ENCODE data around the gene PYGM.

Gene PYGM

DNA sequence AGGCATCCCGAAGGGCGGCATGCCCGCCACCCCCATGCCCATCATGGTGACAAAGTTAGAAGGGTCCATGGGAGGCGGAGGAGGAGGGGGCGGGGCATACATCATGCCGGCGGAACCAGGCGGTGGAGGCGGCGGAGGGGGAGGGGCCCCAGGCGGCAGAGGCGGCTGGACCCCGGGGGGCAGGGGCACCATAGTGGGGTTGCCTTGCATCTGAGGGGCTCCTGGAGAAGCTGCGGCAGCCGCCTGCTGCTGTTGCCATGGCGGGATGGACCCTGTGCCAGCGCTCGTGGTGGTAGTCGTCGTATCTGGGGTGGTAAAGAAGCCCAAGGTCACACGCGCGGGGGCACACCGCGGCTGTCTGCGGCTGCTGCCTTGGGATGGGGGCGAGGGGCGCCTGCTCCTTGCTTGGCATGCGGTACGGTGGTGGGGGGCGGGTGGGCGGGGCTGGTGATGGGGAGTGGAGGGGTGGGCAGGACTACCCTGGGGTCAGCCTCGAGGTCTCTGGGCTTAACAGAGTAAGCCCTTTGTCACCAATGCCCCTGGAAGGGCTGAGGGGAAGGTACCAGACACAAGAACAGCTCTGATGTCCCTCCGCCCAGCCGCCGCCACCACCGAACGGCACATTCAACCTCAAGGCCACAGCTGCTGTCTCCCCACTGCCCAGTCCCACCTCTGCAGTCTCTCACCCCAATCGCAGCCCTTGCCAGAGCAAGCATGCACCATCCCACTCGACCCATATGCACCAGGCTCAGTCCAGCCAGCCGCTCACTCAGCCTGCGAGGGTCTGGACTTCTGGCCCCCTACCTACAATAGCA is 6.3 kb upstream of the PYGM start:
- no peak overlapping the region for H3K27ac ChIP-seq (ENCODE audit: low read depth, low read length)
- H3K4me2 ChIP-seq (ENCODE audit: low read depth, low read length, poor library complexity, severe bottlenecking) = no peak overlapping the region
- no peaks in the 10 kb centered on the region for H3K27me3 ChIP-seq (ENCODE audit: low read length)
- no peaks in the 10 kb centered on the region for H3K9me3 ChIP-seq (ENCODE audit: insufficient read depth, low read length)
- no peaks in the 10 kb centered on the region for H3K9me2 ChIP-seq (replicated peaks; ENCODE audit: insufficient read depth, low read length)
- peaks cover under 1% of the 10 kb centered on the region; the same call in 1 of the 2 replicates for H3K79me2 ChIP-seq (ENCODE audit: insufficient read depth, low read length)
- peaks cover 16% of the 10 kb centered on the region for H4K20me1 ChIP-seq (ENCODE audit: low read depth, low read length)
- H3K4me3 ChIP-seq (ENCODE audit: insufficient read depth, low read length, poor library complexity, severe bottlenecking) = no peak overlapping the region
- no peak overlapping the region for H2AFZ ChIP-seq (ENCODE audit: low read depth, low read length, severe bottlenecking)
- peaks cover 68% of the 10 kb centered on the region for H3F3A ChIP-seq (ENCODE audit: insufficient read depth)
- H3K36me3 ChIP-seq (ENCODE audit: low read length) = peaks cover 43% of the 10 kb centered on the region
- H3K9ac ChIP-seq (ENCODE audit: low read length) = no peak overlapping the region
- no peak for TF ChIP-seq EZH2phosphoT487 (conservative IDR thresholded peaks at IDR 0.05; ENCODE audit: low read length)
- TF ChIP-seq, protein P1, sequence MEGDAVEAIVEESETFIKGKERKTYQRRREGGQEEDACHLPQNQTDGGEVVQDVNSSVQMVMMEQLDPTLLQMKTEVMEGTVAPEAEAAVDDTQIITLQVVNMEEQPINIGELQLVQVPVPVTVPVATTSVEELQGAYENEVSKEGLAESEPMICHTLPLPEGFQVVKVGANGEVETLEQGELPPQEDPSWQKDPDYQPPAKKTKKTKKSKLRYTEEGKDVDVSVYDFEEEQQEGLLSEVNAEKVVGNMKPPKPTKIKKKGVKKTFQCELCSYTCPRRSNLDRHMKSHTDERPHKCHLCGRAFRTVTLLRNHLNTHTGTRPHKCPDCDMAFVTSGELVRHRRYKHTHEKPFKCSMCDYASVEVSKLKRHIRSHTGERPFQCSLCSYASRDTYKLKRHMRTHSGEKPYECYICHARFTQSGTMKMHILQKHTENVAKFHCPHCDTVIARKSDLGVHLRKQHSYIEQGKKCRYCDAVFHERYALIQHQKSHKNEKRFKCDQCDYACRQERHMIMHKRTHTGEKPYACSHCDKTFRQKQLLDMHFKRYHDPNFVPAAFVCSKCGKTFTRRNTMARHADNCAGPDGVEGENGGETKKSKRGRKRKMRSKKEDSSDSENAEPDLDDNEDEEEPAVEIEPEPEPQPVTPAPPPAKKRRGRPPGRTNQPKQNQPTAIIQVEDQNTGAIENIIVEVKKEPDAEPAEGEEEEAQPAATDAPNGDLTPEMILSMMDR (IDR thresholded peaks at IDR 0.05; ENCODE audit: insufficient read depth, low read length, poor library complexity, severe bottlenecking) = no peak

DNA sequence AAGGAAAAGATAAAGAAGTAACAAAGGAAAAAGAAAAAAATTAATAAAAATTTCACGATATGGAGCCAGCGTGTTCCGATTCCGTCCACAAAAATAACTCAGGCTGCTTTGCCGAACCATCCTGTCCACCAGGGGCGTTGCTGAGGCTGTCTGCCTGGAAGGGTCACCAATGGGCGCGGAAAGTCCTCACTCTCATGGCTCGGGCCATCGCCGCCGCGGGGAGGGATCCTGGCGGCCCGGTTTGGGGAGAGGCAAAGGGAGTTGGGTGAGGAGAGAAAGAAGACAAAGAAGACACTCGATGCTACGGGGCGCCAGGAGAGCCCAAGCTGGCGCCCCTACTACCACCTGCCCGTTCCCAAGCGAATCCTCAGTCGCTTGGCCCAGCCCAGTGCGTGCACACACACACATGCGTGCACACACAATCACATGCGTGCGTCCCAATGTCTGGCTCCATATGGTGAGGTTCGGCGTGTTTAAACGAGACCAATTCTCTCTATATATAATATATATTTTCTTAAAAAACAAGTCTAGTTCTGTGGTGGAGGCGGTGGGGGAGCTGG is 5.6 kb upstream of the PYGM start:
- no peaks in the 10 kb centered on the region for H3K79me2 ChIP-seq (ENCODE audit: insufficient read depth, low read length)
- H3K4me2 ChIP-seq (ENCODE audit: low read depth, low read length, poor library complexity, severe bottlenecking) = no peak overlapping the region
- peaks cover 9% of the 10 kb centered on the region; the same call in 1 of the 2 replicates for H4K20me1 ChIP-seq (ENCODE audit: low read depth, low read length)
- H3K9ac ChIP-seq (ENCODE audit: low read length) = no peak overlapping the region
- no peak overlapping the region for H2AFZ ChIP-seq (ENCODE audit: low read depth, low read length, severe bottlenecking)
- peaks cover 36% of the 10 kb centered on the region for H3K36me3 ChIP-seq (ENCODE audit: low read length)
- TF ChIP-seq, protein P1 (IDR thresholded peaks at IDR 0.05; ENCODE audit: insufficient read depth, low read length, poor library complexity, severe bottlenecking) = no peak
- no peak for TF ChIP-seq EZH2phosphoT487 (conservative IDR thresholded peaks at IDR 0.05; ENCODE audit: low read length)
- H3K4me3 ChIP-seq (ENCODE audit: insufficient read depth, low read length, poor library complexity, severe bottlenecking) = no peak overlapping the region
- no peaks in the 10 kb centered on the region for H3K9me2 ChIP-seq (replicated peaks; ENCODE audit: insufficient read depth, low read length)
- H3K27ac ChIP-seq (ENCODE audit: low read depth, low read length) = no peak overlapping the region
- no peaks in the 10 kb centered on the region for H3K27me3 ChIP-seq (ENCODE audit: low read length)
- H3K9me3 ChIP-seq (ENCODE audit: insufficient read depth, low read length) = no peaks in the 10 kb centered on the region
- H3F3A ChIP-seq (ENCODE audit: insufficient read depth) = peaks cover 66% of the 10 kb centered on the region

DNA sequence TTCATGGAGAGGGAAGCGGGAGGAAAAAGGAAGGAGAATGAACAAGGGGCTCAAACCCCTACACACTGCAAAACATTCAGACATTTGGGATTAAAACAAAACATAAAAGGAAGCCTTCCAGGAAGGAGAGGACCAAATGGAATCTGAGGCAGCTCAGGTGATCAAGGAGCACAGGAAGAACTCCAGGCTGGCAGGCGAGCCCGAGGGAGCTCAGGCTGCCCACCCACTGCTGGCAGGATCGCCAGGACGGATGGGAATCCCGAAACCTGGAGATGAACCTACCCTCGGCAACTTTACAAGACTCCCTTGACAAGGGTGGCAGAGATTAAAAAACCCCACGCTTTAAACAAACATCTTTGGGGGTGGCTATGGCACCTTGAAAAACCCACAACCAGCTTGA is 5.0 kb upstream of the PYGM start:
- H3F3A ChIP-seq (ENCODE audit: insufficient read depth) = peaks cover 60% of the 10 kb centered on the region
- no peak overlapping the region for H3K4me2 ChIP-seq (ENCODE audit: low read depth, low read length, poor library complexity, severe bottlenecking)
- H3K79me2 ChIP-seq (ENCODE audit: insufficient read depth, low read length) = no peaks in the 10 kb centered on the region

More for the DNA sequence above, 5.0 kb upstream of the PYGM start:
- no peak overlapping the region for H3K27ac ChIP-seq (ENCODE audit: low read depth, low read length)
- no peak overlapping the region for H3K4me3 ChIP-seq (ENCODE audit: insufficient read depth, low read length, poor library complexity, severe bottlenecking)
- peaks cover 32% of the 10 kb centered on the region for H3K36me3 ChIP-seq (ENCODE audit: low read length)
- TF ChIP-seq, protein P1 (IDR thresholded peaks at IDR 0.05; ENCODE audit: insufficient read depth, low read length, poor library complexity, severe bottlenecking) = no peak
- no peak for TF ChIP-seq EZH2phosphoT487 (conservative IDR thresholded peaks at IDR 0.05; ENCODE audit: low read length)
- H2AFZ ChIP-seq (ENCODE audit: low read depth, low read length, severe bottlenecking) = no peak overlapping the region
- H3K9me3 ChIP-seq (ENCODE audit: insufficient read depth, low read length) = no peaks in the 10 kb centered on the region
- H4K20me1 ChIP-seq (ENCODE audit: low read depth, low read length) = peaks cover 7% of the 10 kb centered on the region; the same call in 1 of the 2 replicates
- H3K27me3 ChIP-seq (ENCODE audit: low read length) = no peaks in the 10 kb centered on the region
- no peaks in the 10 kb centered on the region for H3K9me2 ChIP-seq (replicated peaks; ENCODE audit: insufficient read depth, low read length)
- no peak overlapping the region for H3K9ac ChIP-seq (ENCODE audit: low read length)
